ENCODE results near the gene VPS13C.
A peak's percentile ranks its signal among the peaks of the same experiment; 100 is the strongest.

Gene VPS13C

DNA sequence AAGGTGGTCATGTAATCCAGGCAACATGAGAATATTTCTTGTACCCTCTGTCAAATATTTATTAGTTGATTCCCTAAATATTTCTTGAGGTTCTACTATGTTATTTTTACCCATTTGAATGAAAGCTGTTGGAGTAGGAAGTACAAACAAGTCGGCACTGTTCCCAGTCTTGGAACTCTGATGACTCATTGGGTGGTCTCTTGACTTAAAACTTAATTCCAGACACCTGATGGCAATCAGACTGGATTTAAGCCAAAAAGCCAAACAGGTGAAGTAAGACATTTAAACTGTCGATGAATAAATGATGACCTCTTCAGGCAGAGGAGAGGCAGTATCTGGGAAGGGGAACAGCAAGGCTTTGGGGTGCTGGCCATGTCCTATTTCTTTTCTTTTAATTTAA lies 29.4 kb upstream of the VPS13C start:
- no peak overlapping the region for H3K4me3 ChIP-seq (ENCODE audit: low read length)
- TF ChIP-seq, protein P1, sequence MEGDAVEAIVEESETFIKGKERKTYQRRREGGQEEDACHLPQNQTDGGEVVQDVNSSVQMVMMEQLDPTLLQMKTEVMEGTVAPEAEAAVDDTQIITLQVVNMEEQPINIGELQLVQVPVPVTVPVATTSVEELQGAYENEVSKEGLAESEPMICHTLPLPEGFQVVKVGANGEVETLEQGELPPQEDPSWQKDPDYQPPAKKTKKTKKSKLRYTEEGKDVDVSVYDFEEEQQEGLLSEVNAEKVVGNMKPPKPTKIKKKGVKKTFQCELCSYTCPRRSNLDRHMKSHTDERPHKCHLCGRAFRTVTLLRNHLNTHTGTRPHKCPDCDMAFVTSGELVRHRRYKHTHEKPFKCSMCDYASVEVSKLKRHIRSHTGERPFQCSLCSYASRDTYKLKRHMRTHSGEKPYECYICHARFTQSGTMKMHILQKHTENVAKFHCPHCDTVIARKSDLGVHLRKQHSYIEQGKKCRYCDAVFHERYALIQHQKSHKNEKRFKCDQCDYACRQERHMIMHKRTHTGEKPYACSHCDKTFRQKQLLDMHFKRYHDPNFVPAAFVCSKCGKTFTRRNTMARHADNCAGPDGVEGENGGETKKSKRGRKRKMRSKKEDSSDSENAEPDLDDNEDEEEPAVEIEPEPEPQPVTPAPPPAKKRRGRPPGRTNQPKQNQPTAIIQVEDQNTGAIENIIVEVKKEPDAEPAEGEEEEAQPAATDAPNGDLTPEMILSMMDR (conservative IDR thresholded peaks at IDR 0.05; ENCODE audit: low read length), result no peak
- DNase-seq (ENCODE audit: low read depth), result no peak

- TF ChIP-seq, protein P1 (conservative IDR thresholded peaks at IDR 0.05; ENCODE audit: low read length), result no peak
- no peak for DNase-seq (ENCODE audit: low read depth)
- H3K4me3 ChIP-seq (ENCODE audit: low read length), result no peak overlapping the region
Observed at GRCh38 chr15:62088353-62088693, 28.1 kb upstream of the VPS13C start.

DNA sequence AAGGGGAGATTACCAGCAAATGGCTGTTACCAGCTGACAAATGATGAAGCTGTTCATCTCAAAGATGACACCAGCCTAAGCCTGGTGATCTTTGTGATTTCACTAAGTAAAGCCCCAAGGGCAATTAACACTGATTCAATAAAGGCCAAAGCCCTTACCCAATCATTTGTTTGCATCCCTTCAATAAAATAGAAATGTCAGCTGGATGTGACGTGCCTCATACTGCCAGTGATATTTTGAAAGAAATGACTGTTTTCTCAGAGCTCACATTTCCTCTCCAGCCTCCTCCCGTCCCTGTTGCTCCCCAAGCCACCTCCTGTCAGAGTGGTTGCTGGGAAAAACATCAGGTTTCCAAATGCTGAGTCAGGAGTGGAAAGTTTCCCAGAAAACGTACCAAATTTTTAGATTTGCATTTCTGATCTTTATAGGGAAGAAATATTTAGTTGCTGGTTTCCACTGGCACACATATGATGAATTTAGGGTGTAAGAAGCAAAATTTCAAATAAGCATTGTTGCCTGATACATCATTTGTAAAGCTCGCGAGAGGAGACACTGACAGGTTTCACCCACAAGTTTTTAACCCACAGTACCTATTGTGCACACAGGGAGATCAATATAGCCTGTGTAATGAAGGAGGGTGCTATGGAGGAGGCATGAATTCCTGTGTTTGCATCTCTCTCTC lies 27.6 kb upstream of the VPS13C start:
- H3K4me3 ChIP-seq (ENCODE audit: low read length), result no peak overlapping the region
- TF ChIP-seq, protein P1 (conservative IDR thresholded peaks at IDR 0.05; ENCODE audit: low read length), result no peak
- DNase-seq (ENCODE audit: low read depth), result peak; percentile 49

GRCh38 chr15:62085740-62086139 lies 25.5 kb upstream of the VPS13C start:
- TF ChIP-seq, protein P1 (conservative IDR thresholded peaks at IDR 0.05; ENCODE audit: low read length), result no peak
- no peak overlapping the region for H3K4me3 ChIP-seq (ENCODE audit: low read length)
- no peak for DNase-seq (ENCODE audit: low read depth)

- TF ChIP-seq, protein P1 (conservative IDR thresholded peaks at IDR 0.05; ENCODE audit: low read length), result no peak
- no peak for DNase-seq (ENCODE audit: low read depth)
- no peak overlapping the region for H3K4me3 ChIP-seq (ENCODE audit: low read length)
Observed at GRCh38 chr15:62083194-62084154, 23.2 kb upstream of the VPS13C start.

- TF ChIP-seq, protein P1 (conservative IDR thresholded peaks at IDR 0.05; ENCODE audit: low read length), result no peak
- DNase-seq (ENCODE audit: low read depth), result no peak
- H3K4me3 ChIP-seq (ENCODE audit: low read length), result no peak overlapping the region
Observed at GRCh38 chr15:62079594-62079993, 19.3 kb upstream of the VPS13C start.

Measured in AG10803 (cell line).